ENCODE data around the gene BCL6.
"Not testable (repeated sequence)": the region's sequence is repeated elsewhere in the genome, so short reads cannot be mapped to it uniquely, and the experiment has no call there.

The BCL6 gene

GRCh38 chr3:187700249-187700648, 45.0 kb downstream of the BCL6 start:
- Histone ChIP-seq H3K9ac (ENCODE audit: low read length) (no peak overlapping the region), H3K4me1 (ENCODE audit: control insufficient read depth, low read depth, low read length) (no peaks in the 10 kb centered on the region), H3K4me3 (ENCODE audit: low read length) (no peak overlapping the region), H3K27ac (ENCODE audit: low read length) (no peak overlapping the region), H3K36me3 (ENCODE audit: control insufficient read depth, low read depth, low read length) (no peaks in the 10 kb centered on the region), H3K9me3 (ENCODE audit: control insufficient read depth, low read depth, low read length) (no peaks in the 10 kb centered on the region), H3K27me3 (ENCODE audit: control insufficient read depth, insufficient read depth, low read length) (no peaks in the 10 kb centered on the region)

- Histone ChIP-seq H3K9ac (ENCODE audit: low read length) (no peak overlapping the region), H3K36me3 (ENCODE audit: control insufficient read depth, low read depth, low read length) (no peaks in the 10 kb centered on the region), H3K9me3 (ENCODE audit: control insufficient read depth, low read depth, low read length) (no peaks in the 10 kb centered on the region), H3K27ac (ENCODE audit: low read length) (no peak overlapping the region), H3K27me3 (ENCODE audit: control insufficient read depth, insufficient read depth, low read length) (no peaks in the 10 kb centered on the region), H3K4me3 (ENCODE audit: low read length) (no peak overlapping the region), H3K4me1 (ENCODE audit: control insufficient read depth, low read depth, low read length) (no peaks in the 10 kb centered on the region)
Observed at GRCh38 chr3:187698499-187699399, 46.5 kb downstream of the BCL6 start.

- H3K9ac ChIP-seq (ENCODE audit: low read length) = no peak overlapping the region
- H3K27me3 ChIP-seq (ENCODE audit: control insufficient read depth, insufficient read depth, low read length) = no peaks in the 10 kb centered on the region
Observed at GRCh38 chr3:187696021-187696420, 49.2 kb downstream of the BCL6 start.

GRCh38 chr3:187695449-187695848, 49.8 kb downstream of the BCL6 start:
- Histone ChIP-seq H3K9ac (ENCODE audit: low read length) (no peak overlapping the region), H3K27ac (ENCODE audit: low read length) (no peak overlapping the region), H3K27me3 (ENCODE audit: control insufficient read depth, insufficient read depth, low read length) (no peaks in the 10 kb centered on the region), H3K36me3 (ENCODE audit: control insufficient read depth, low read depth, low read length) (no peaks in the 10 kb centered on the region), H3K4me3 (ENCODE audit: low read length) (no peak overlapping the region), H3K4me1 (ENCODE audit: control insufficient read depth, low read depth, low read length) (no peaks in the 10 kb centered on the region), H3K9me3 (ENCODE audit: control insufficient read depth, low read depth, low read length) (no peaks in the 10 kb centered on the region)

More at GRCh38 chr3:187696021-187696420, 49.2 kb downstream of the BCL6 start:
- Histone ChIP-seq H3K36me3 (ENCODE audit: control insufficient read depth, low read depth, low read length) (no peaks in the 10 kb centered on the region), H3K4me1 (ENCODE audit: control insufficient read depth, low read depth, low read length) (no peaks in the 10 kb centered on the region), H3K27ac (ENCODE audit: low read length) (no peak overlapping the region), H3K4me3 (ENCODE audit: low read length) (no peak overlapping the region), H3K9me3 (ENCODE audit: control insufficient read depth, low read depth, low read length) (no peaks in the 10 kb centered on the region)

- H3K9ac ChIP-seq (ENCODE audit: low read length) = no peak overlapping the region
- H3K4me3 ChIP-seq (ENCODE audit: low read length) = no peak overlapping the region
- H3K27ac ChIP-seq (ENCODE audit: low read length) = no peak overlapping the region
- no peaks in the 10 kb centered on the region for H3K27me3 ChIP-seq (ENCODE audit: control insufficient read depth, insufficient read depth, low read length)
- H3K9me3 ChIP-seq (ENCODE audit: control insufficient read depth, low read depth, low read length) = no peaks in the 10 kb centered on the region
- no peaks in the 10 kb centered on the region for H3K36me3 ChIP-seq (ENCODE audit: control insufficient read depth, low read depth, low read length)
- H3K4me1 ChIP-seq (ENCODE audit: control insufficient read depth, low read depth, low read length) = no peaks in the 10 kb centered on the region
Observed at GRCh38 chr3:187694801-187695200, 50.5 kb downstream of the BCL6 start.

GRCh38 chr3:187693431-187693830, 51.8 kb downstream of the BCL6 start:
- no peaks in the 10 kb centered on the region for H3K36me3 ChIP-seq (ENCODE audit: control insufficient read depth, low read depth, low read length)
- H3K27me3 ChIP-seq (ENCODE audit: control insufficient read depth, insufficient read depth, low read length) = no peaks in the 10 kb centered on the region
- H3K9ac ChIP-seq (ENCODE audit: low read length) = no peak overlapping the region
- no peak overlapping the region for H3K27ac ChIP-seq (ENCODE audit: low read length)
- H3K4me1 ChIP-seq (ENCODE audit: control insufficient read depth, low read depth, low read length) = no peaks in the 10 kb centered on the region
- H3K9me3 ChIP-seq (ENCODE audit: control insufficient read depth, low read depth, low read length) = no peaks in the 10 kb centered on the region
- H3K4me3 ChIP-seq (ENCODE audit: low read length) = no peak overlapping the region

GRCh38 chr3:187689984-187690383, 55.3 kb downstream of the BCL6 start:
- Histone ChIP-seq H3K27ac (ENCODE audit: low read length) (no peak overlapping the region), H3K36me3 (ENCODE audit: control insufficient read depth, low read depth, low read length) (no peaks in the 10 kb centered on the region), H3K9me3 (ENCODE audit: control insufficient read depth, low read depth, low read length) (peaks cover 7% of the 10 kb centered on the region), H3K9ac (ENCODE audit: low read length) (no peak overlapping the region), H3K4me1 (ENCODE audit: control insufficient read depth, low read depth, low read length) (no peaks in the 10 kb centered on the region), H3K4me3 (ENCODE audit: low read length) (no peak overlapping the region), H3K27me3 (ENCODE audit: control insufficient read depth, insufficient read depth, low read length) (no peaks in the 10 kb centered on the region)

- Histone ChIP-seq H3K9me3 (ENCODE audit: control insufficient read depth, low read depth, low read length) (peaks cover 7% of the 10 kb centered on the region), H3K9ac (ENCODE audit: low read length) (no peak overlapping the region), H3K27ac (ENCODE audit: low read length) (no peak overlapping the region), H3K4me1 (ENCODE audit: control insufficient read depth, low read depth, low read length) (no peaks in the 10 kb centered on the region), H3K27me3 (ENCODE audit: control insufficient read depth, insufficient read depth, low read length) (no peaks in the 10 kb centered on the region), H3K4me3 (ENCODE audit: low read length) (no peak overlapping the region), H3K36me3 (ENCODE audit: control insufficient read depth, low read depth, low read length) (no peaks in the 10 kb centered on the region)
Observed at GRCh38 chr3:187686621-187687273, 58.5 kb downstream of the BCL6 start.

- no peaks in the 10 kb centered on the region for H3K4me1 ChIP-seq (ENCODE audit: control insufficient read depth, low read depth, low read length)
- no peak overlapping the region for H3K27ac ChIP-seq (ENCODE audit: low read length)
- no peak overlapping the region for H3K9ac ChIP-seq (ENCODE audit: low read length)
- peaks cover 7% of the 10 kb centered on the region for H3K9me3 ChIP-seq (ENCODE audit: control insufficient read depth, low read depth, low read length)
- no peaks in the 10 kb centered on the region for H3K27me3 ChIP-seq (ENCODE audit: control insufficient read depth, insufficient read depth, low read length)
- H3K36me3 ChIP-seq (ENCODE audit: control insufficient read depth, low read depth, low read length) = no peaks in the 10 kb centered on the region
- no peak overlapping the region for H3K4me3 ChIP-seq (ENCODE audit: low read length)
Observed at GRCh38 chr3:187685948-187686347, 59.3 kb downstream of the BCL6 start.

- Histone ChIP-seq H3K4me1 (ENCODE audit: control insufficient read depth, low read depth, low read length) (no peaks in the 10 kb centered on the region), H3K36me3 (ENCODE audit: control insufficient read depth, low read depth, low read length) (no peaks in the 10 kb centered on the region), H3K9me3 (ENCODE audit: control insufficient read depth, low read depth, low read length) (peaks cover 7% of the 10 kb centered on the region), H3K4me3 (ENCODE audit: low read length) (no peak overlapping the region), H3K9ac (ENCODE audit: low read length) (no peak overlapping the region), H3K27ac (ENCODE audit: low read length) (no peak overlapping the region), H3K27me3 (ENCODE audit: control insufficient read depth, insufficient read depth, low read length) (no peaks in the 10 kb centered on the region)
Observed at GRCh38 chr3:187684880-187685279, 60.4 kb downstream of the BCL6 start.

- H3K9me3 ChIP-seq (ENCODE audit: control insufficient read depth, low read depth, low read length) = peaks cover 7% of the 10 kb centered on the region
- no peaks in the 10 kb centered on the region for H3K36me3 ChIP-seq (ENCODE audit: control insufficient read depth, low read depth, low read length)
- no peaks in the 10 kb centered on the region for H3K27me3 ChIP-seq (ENCODE audit: control insufficient read depth, insufficient read depth, low read length)
- H3K4me1 ChIP-seq (ENCODE audit: control insufficient read depth, low read depth, low read length) = peaks cover 1% of the 10 kb centered on the region
- no peak overlapping the region for H3K27ac ChIP-seq (ENCODE audit: low read length)
- H3K9ac ChIP-seq (ENCODE audit: low read length) = no peak overlapping the region
- H3K4me3 ChIP-seq (ENCODE audit: low read length) = no peak overlapping the region
Observed at GRCh38 chr3:187684444-187684843, 60.8 kb downstream of the BCL6 start.

- not testable (repeated sequence) for H3K4me1 ChIP-seq (ENCODE audit: control insufficient read depth, low read depth, low read length); H3K9me3 ChIP-seq (ENCODE audit: control insufficient read depth, low read depth, low read length); H3K27ac ChIP-seq (ENCODE audit: low read length); H3K4me3 ChIP-seq (ENCODE audit: low read length); H3K36me3 ChIP-seq (ENCODE audit: control insufficient read depth, low read depth, low read length); H3K27me3 ChIP-seq (ENCODE audit: control insufficient read depth, insufficient read depth, low read length); H3K9ac ChIP-seq (ENCODE audit: low read length)
Observed at GRCh38 chr3:187681756-187682155, 63.5 kb downstream of the BCL6 start.

All from iPS-18a (cell line).